Embryonic facial prominence (tissue), 1 donor: Measurements from ENCODE around the gene IAH1.

Source experiments
- DNase-seq: peaks from one replicate; pipeline ENCODE4 v3.0.0-alpha.2; 2016; ENCODE audit errors: extremely low spot score

The IAH1 gene

DNA sequence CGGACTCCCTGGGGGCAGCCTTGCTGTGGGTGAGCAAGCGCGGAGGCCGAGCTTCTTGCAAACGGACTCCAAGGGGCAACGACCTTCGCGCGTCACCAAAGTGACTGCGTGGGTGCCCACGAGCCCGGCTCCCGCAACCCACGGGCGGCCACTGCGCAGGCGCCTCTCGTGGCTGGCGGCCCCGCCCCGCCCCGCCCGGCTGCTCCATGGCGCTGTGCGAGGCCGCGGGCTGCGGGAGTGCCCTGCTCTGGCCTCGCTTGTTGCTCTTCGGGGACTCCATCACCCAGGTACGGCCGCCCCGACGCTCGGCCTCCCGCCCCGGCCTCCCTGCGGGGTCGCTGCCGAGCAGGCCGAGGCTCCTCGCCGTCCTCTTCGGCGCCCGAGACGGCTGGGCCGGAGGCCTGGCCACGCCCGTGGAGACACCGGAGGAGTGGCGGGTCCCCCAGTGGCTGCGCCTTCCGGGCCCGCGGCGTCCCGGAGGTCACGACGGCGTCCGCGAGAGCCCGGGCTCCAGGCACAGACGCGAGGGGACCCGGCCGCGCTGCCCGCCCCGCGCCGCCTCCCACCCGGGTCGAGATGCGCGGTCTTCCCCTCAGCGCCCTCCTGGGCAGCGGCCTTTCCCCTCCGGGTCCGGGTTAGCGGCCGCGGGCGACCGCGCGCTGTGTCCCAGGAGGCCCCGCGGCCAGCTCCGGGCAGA lies at the start of gene IAH1:
Gene IAH1, plus strand, starts transcription at position 191 of the 697 bp plus-strand sequence. Its CDS starts 16 bp downstream, at position 207.
- no peak for DNase-seq

DNA sequence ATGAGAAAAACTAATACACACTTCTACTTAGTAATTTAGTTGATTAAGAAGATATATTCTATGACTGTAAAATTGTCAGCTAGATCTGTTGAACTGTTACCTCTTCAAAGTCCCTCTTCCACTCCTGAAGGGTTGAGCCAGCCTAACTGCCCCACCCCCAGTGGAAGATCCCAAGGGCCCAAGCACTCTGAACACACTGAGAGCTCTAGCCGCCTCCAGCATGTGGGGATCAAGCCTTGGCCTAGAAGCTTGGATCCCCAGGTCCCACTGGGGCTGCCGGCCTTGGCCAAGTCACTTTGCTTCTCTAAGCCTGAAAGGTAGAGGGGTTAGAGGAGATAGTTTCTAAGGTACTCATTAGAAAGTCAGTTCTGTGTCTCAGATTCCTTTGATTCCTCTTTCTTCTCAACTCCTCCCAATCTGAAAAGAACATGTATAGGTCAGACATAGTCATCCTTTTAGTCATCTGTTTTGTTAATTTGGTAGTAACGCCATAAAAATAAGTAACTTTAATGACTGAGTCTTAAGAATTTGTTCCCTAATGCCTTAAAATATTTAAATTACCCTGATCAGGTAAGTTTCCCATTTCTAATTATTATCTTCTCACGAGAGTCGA lies 45.3 kb upstream of the IAH1 start:
- no peak for DNase-seq

GRCh38 chr2:9430316-9431293 lies 43.7 kb upstream of the IAH1 start:
- DNase-seq: no peak

DNA sequence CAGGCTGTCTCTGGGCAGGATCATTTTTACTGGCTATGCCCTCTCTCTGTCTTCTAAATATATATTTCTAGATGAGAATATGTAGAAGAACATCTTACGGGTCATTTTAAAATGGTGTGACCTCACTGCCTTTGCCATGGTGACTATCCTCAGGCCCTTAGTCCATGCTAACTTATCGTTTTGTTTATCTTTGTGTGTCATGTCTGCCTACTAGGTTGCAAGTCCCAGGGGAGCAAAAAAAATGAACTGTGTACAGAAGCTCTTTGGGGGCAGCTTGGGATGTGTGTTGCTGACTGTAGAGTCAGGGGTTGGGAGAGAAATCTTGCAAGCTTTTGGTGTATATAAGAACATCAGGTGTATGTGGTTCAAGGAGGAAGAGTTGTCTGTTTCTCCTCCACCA lies 39.9 kb upstream of the IAH1 start:
- DNase-seq: no peak

- no peak for DNase-seq
Measured at GRCh38 chr2:9439536-9439935, 34.8 kb upstream of the IAH1 start.

- no peak for DNase-seq
Measured at GRCh38 chr2:9440058-9440727, 34.2 kb upstream of the IAH1 start.

DNA sequence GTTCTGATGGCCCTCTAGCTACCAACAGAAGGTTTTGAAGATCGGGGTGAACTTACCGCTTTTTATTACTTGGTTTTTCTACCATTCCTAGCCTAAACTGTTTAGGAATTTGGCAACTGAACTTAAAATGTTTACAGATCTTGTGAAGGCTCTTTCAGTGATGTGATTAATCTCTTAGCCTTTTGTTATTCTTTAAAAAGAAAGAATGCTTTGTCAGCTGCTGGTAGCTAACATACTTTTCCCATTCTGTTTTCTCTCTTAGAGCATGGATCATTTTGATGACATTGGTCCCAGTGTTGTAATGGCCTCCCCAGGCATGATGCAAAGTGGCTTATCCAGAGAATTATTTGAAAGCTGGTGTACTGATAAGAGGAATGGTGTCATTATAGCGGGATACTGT lies 32.8 kb upstream of the IAH1 start:
- DNase-seq: no peak

GRCh38 chr2:9443526-9443925 lies 30.8 kb upstream of the IAH1 start:
- no peak for DNase-seq

DNA sequence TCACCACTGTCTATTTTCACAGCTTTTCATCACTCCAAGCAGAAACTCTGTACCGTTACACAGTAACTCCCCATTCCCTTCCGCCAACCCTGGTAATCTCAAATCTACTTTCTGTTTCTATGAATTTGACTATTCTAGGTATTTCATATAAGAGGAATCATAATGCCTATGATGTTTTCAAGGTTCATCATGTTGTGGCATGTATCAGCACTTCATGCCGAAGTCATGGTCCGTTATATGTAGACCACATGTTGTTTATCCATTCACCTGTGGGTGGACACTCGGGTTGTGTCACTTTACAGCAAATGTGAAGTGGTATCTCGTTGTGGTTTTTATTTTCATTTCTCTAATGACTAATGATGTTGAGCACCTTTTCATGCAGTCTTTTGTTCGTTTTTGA lies 29.3 kb upstream of the IAH1 start:
- no peak for DNase-seq

- no peak for DNase-seq
Measured at GRCh38 chr2:9451231-9451630, 23.1 kb upstream of the IAH1 start.

GRCh38 chr2:9460441-9461017 lies 13.8 kb upstream of the IAH1 start:
- no peak for DNase-seq

DNA sequence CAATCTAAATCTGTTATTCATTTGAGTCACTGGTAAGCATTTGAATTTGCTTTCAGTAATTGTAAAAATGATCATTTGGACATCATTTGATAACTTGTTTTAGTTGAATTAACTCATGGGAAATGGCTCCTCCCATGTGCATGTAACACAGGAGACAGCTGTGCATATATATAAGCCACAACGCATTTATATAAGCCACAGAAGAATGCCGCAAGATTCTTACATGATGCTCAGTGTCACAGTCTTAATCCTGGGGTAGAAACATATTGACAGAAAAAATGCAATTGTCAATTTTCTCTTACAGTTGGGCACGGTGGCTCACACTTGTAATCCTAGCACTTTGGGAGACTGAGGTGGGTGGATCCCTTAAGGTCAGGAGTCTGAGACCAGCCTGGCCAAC lies 13.3 kb upstream of the IAH1 start:
- DNase-seq: no peak

GRCh38 chr2:9462313-9462712 lies 12.0 kb upstream of the IAH1 start:
- no peak for DNase-seq

DNA sequence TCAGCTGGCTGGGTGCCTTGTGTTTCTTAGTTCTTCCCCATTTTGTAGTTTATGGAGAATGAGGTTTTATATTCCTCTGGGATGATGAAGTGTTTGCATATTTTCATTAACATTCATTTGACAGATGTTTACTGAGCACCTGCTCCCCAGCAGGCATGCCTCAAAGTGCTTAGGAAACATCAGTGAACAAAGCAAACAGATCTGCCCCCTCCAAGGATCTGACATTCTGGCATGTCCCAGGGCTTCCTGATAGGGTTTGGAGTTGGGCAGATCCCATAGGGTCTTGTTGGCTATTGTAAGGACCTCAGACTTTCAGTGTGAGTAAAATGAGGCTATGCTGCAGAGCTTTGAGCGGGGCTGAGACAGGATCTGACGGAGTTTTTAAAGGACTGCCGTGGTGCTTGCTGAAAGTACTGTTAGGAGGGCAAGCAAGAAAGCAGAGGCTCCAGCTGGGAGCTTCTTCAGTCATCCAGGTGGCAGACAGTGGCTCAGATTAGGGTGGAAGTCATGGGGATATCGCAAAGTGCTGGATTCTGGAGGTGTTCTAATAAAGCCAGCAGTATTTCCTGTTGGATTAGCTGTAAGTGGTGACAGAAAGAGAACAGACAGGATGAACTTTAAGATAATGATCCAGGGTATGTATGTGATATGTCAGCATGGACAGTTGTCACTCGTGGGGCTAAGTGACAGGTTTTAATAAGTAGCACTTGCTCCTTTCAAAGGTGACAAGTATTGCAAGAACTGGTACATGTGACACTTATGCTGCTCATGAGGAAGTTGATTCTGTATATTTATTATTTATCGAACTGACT lies 11.3 kb upstream of the IAH1 start:
- no peak for DNase-seq

DNA sequence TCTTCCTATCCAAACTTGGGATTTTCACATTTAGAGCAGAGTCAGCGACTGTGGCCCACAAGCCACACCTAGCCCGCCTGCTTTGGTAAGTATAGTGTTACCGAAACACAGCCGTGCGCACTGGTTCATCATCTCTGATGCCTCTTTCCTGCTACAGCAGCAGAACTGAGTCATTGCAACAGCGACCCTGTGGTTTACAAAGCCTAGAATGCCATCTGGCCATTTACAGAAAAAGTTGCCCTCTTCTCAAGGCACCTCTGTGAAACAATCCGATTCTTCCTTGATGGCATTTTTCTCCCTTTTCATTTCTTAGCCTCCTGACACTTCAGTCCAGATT lies 10.7 kb upstream of the IAH1 start:
- no peak for DNase-seq

GRCh38 chr2:9465170-9465569 lies 9.2 kb upstream of the IAH1 start:
- no peak for DNase-seq

DNA sequence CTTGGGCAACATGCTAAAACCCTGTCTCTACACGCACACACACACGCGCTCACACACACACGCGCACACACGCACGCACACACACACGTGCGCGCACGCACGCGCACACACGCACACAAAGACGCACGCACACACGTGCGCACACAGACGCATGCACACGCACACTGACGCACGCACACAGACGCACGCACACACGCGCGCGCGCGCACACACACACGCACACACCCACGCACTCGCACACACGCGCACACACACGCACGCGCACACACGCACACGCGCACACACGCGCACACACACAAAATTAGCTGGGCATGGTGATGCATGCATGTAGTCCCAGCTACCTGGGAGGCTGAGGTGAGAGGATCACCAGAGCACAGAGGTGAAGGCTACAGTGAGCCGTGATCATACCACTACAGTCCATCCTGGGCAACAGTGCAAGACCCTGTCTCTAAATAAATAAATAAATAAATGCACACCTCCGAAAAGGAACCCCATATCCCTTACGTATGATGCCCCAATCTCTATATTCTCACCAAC lies 8.1 kb upstream of the IAH1 start:
- DNase-seq: no peak

DNA sequence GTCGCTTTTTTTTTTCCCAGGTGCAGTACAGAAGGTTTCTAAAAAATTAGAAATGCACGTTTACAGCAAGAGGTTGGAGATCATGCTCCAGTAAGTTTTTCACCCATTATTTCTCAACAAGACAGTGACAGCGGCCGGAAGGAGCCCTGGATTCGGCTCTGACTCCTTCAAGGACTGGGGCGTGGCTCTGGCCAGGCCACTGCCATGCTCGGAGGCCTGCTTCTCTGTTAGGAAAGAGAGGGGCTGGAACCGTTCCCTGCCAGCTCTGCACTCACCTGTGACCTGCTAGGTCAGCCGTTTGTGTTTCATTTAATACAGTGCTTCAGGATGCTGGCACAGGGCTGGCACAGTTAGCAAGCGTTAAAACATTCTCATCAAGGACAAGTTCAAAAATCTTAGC lies 6.7 kb upstream of the IAH1 start:
- DNase-seq: no peak

DNA sequence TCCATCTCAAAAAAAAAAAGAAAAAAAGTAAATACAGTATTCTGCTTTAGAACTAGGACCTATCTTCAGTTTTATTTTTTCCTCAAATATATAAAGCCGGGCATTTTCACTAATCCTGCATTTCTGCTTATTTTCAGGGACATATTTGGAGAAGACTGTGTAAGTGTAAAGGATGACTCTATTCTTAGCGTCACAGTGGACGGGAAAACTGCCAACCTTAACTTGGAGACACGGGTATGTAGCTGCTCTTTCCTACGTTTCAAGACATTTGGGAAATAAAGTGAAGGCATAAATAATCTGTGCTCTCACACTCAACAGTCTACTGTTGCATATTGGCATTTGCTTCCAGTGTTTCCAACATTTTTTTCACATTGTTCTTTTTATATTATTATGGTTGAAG lies 3.1 kb upstream of the IAH1 start:
- no peak for DNase-seq

- DNase-seq: no peak
Measured at GRCh38 chr2:9472511-9472910, 1.8 kb upstream of the IAH1 start.
